ENCODE data around the gene LTC4S.

DNA sequence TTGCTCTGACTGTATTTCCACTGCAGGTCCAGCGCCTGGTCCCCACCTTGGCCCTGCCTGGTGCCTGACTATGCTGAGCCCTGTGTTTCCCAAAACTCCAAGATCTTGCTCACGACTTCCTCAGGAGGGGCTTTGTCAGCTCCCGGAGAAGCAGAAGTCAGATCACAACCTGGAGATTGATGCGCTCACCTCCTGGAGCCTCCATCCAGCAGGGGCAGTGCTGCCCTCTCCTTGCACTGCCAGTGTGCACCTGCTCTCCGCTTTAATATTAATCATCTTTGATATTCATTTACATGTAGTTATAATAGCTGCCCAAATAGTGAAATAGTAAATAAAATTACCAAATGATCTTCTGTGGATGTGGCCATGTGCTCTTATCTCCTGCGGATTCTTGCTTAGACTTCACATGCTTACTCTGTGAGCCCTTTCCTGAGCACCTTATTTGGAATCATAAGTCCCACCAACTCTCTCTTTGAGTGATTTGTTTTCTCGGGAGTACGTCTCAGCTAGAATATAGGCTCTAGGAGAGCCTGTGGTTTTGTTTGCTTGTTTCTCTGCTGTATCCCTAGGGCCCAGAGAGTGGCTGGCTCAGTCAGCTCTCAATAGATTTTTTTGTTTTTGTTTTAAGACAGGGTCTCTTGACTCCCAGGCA, 43.8 kb upstream of the LTC4S start:
- TF ChIP-seq POLR2A (conservative IDR thresholded peaks at IDR 0.05) (no peak), HDGF (IDR thresholded peaks at IDR 0.05) (no peak), ZNF274 (IDR thresholded peaks at IDR 0.05; ENCODE audit: borderline replicate concordance, low read depth, low read length) (no peak)

Measured in K562 (cell line).